Common myeloid progenitor, CD34-positive (primary cell): Measurements from ENCODE around the gene DTD1. TPM values are rescaled to one million over a fixed set of nuclear protein-coding genes. Genes with fewer than 3 reads are reported as not detected.

Experiments
- CTCF ChIA-PET: fragments of 350-600 bp; sonication (Branson Sonifier 250); formaldehyde crosslinking; loops from one replicate; lab custom pipeline; 2021; ENCODE audit warnings: antibody characterized with exemption; lab: Charles Lee
- POLR2A ChIA-PET: fragments of 350-600 bp; sonication (Branson Sonifier 250); formaldehyde crosslinking; loops from one replicate; lab custom pipeline; 2021; ENCODE audit warnings: antibody characterized with exemption; lab: Charles Lee
- DNase-seq, 3 donors: peaks; one replicate each; pipeline versions ENCODE4 v3.0.0 to v3.0.0-alpha.2; 2013
- H3K27ac ChIP-seq, 2 experiments: 1 replicate in 1 of 2; 2 replicates in 1 of 2; pipeline ENCODE4 v1.7.0; 2013; ENCODE audit warnings: inconsistent platforms in 2 of 2, low read length in 2 of 2, mild to moderate bottlenecking in 2 of 2, low read depth in 1 of 2, moderate library complexity in 1 of 2; ENCODE audit not compliant: severe bottlenecking in 2 of 2, insufficient read depth in 1 of 2, poor library complexity in 1 of 2
- H3K27me3 ChIP-seq, 5 experiments: replicated peaks in 2 of 5; 1 replicate in 3 of 5; 2 replicates in 2 of 5; pipeline versions ENCODE4 v1.6.1 to v1.7.0; 2013; ENCODE audit warnings: low read length in 4 of 5, mild to moderate bottlenecking in 2 of 5, moderate library complexity in 2 of 5, inconsistent platforms in 1 of 5; ENCODE audit not compliant: insufficient read depth in 5 of 5, control insufficient read depth in 4 of 5
- H3K36me3 ChIP-seq, 4 experiments: 1 replicate in 2 of 4; 2 replicates in 2 of 4; pipeline versions ENCODE4 v1.6.1 to v1.7.0; 2013; ENCODE audit warnings: low read length in 3 of 4, control low read depth in 1 of 4, mild to moderate bottlenecking in 1 of 4; ENCODE audit not compliant: control insufficient read depth in 4 of 4, insufficient read depth in 4 of 4
- H3K4me1 ChIP-seq, 4 experiments: 1 replicate in 3 of 4; 2 replicates in 1 of 4; pipeline versions ENCODE4 v1.6.1 to v1.7.1; 2013; ENCODE audit warnings: low read length in 3 of 4, mild to moderate bottlenecking in 3 of 4, control low read depth in 1 of 4, inconsistent platforms in 1 of 4, moderate library complexity in 1 of 4; ENCODE audit not compliant: control insufficient read depth in 4 of 4, insufficient read depth in 4 of 4; ENCODE audit errors: control extremely low read depth in 1 of 4
- H3K4me3 ChIP-seq, 7 experiments: 1 replicate in 4 of 7; 2 replicates in 3 of 7; pipeline versions ENCODE4 v1.5.1 to v1.7.0; 2013; ENCODE audit warnings: mild to moderate bottlenecking in 7 of 7, low read length in 6 of 7, moderate library complexity in 6 of 7, inconsistent platforms in 2 of 7, low read depth in 2 of 7, control low read depth in 1 of 7; ENCODE audit not compliant: insufficient read depth in 4 of 7, control insufficient read depth in 1 of 7; ENCODE audit errors: extremely low read depth in 1 of 7
- H3K9me3 ChIP-seq, 5 experiments: 1 replicate in 4 of 5; 2 replicates in 1 of 5; pipeline versions ENCODE4 v1.6.1 to v1.7.1; 2013; ENCODE audit warnings: low read length in 4 of 5, mild to moderate bottlenecking in 2 of 5, inconsistent platforms in 1 of 5, low read depth in 1 of 5, moderate library complexity in 1 of 5; ENCODE audit not compliant: control insufficient read depth in 4 of 5, insufficient read depth in 2 of 5; ENCODE audit errors: control extremely low read depth in 1 of 5
- WGBS: methylation state at CpG from one replicate; pipeline ENCODE4 v1.1.5; 2013; ENCODE audit not compliant: insufficient coverage; 5-methylcytosine and 5-hydroxymethylcytosine counted together
- polyA plus RNA-seq: library from polyadenylated mRNA; unstranded; fragments of 120-200 nt; gene quantifications from one replicate; pipeline ENCODE4 v1.2.1, GENCODE V29; 2013

DTD1 gene, protein sequence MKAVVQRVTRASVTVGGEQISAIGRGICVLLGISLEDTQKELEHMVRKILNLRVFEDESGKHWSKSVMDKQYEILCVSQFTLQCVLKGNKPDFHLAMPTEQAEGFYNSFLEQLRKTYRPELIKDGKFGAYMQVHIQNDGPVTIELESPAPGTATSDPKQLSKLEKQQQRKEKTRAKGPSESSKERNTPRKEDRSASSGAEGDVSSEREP
- polyA plus RNA-seq: 49.2 TPM

DNA sequence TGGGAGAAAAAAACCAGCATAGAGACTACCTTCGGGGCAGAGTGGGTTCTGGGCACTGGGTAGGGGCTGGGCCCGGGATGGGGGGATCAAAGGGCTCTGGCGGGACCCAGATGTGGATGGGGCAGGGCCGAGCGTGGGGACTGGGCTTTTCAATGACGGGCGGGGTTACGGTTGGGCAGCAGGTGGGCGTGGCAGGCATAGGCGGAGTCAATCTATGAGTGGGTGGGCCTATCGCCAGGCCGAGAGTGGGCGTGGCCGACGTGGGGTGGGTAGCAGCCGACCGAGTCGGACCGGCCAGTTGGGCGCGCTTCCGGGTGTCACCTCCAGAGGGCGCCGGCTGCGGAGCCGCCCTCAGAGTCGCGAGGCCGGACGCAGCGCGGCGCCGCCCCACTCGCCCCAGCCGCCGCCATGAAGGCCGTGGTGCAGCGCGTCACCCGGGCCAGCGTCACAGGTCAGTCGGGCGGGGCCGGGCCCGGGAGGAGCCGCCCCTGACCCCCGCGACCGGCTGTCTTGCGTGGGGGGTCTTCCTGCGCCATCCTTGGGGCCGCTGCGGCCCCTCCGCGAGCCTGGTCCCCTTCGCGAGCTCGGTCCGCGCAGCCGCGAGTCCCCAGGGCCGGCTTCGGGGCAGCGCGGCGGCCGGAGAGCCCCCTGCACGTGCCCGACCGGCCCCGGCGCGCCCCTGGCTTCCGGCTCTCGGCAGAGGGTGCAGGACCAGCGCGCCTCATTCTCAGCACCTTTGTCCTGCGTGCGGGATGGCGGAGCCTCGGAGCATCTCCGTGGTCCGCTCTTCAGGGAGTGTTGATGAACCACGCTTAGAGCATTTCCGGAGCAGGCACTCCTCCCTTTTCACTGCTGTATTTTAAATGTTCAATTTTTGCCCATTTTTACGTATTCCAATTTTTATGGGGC lies at the start of gene DTD1:
DTD1 (plus strand) TSS at position 390 of the 909 bp plus-strand sequence; CDS start at position 409, 19 bp downstream.
- ChIA-PET POLR2A (interaction anchor here (0.6 kb wide), 1 partner anchor 1464 kb away, joined by 4 read pairs; the partner anchor contains the start of gene CRNKL1), CTCF (no interaction called here)
- no peaks in the 10 kb centered on the region for H3K27me3 ChIP-seq
- H3K36me3 ChIP-seq: no peaks in the 10 kb centered on the region
- H3K9me3 ChIP-seq: no peaks in the 10 kb centered on the region
- H3K4me1 ChIP-seq: peaks cover 7 to 32% (median 20%) of the 10 kb centered on the region in 4 experiments
- under 1% methylated on average over 81 of the region's 88 CpGs for WGBS
- H3K4me3 ChIP-seq: peak within 1 kb of the TSS; percentile 77 to 95 (median 83)
- DNase-seq: peak; percentile 84 to 89 (median 89)
- H3K27ac ChIP-seq: peak within 1 kb of the TSS; percentile 54 to 77

DNA sequence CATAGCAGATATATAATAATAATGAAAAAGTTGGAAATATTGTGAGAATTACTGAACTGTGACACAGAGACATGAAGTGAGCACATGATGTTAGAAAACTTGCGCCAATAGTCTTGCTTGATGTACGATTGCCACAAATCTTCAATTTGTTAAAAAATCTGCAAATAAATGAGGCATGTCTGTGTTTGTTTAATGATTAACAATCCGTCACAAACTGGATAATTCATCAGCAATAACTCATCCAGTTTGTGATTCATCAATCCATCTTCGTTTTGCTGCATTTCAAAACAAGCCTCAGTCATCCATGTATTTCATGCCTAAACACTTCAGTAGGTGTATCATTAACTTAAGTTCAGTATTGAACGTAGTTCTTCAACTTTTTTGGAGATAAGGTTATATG lies 46.1 kb upstream of the DTD1 start:
- 93% methylated on average over 3 of the region's 5 CpGs for WGBS
- ChIA-PET CTCF (no interaction called here), POLR2A (no interaction called here)
- H3K36me3 ChIP-seq: peaks cover 19 to 66% (median 40%) of the 10 kb centered on the region in 4 experiments
- H3K27ac ChIP-seq: no peak overlapping the region
- H3K9me3 ChIP-seq: peaks cover 0 to 3% (median 0%) of the 10 kb centered on the region in 5 experiments
- H3K4me3 ChIP-seq: no peak overlapping the region
- H3K4me1 ChIP-seq: no peaks in the 10 kb centered on the region
- H3K27me3 ChIP-seq: no peaks in the 10 kb centered on the region
- no peak for DNase-seq

DNA sequence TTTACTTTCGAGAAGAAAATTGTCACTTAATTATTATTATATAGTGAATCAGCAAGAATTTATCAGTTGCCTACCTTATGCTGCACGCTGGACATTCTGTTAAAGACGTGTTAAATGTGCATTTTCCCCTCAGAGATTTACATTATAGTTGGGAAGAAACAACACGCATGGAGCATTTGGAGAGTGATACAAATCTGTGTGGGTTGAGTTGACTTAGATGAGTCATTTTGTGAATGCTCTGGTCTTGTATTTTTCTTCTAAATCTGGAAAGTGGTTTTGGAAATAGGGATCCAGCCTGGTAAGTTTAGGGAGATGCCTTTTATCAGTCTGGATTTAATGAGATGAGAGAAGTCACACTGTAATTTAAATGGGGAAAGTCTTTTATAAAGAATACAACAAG lies 44.6 kb upstream of the DTD1 start:
- POLR2A ChIA-PET: no interaction called here
- CTCF ChIA-PET: no interaction called here
- no peak overlapping the region for H3K4me3 ChIP-seq
- H3K27me3 ChIP-seq: no peaks in the 10 kb centered on the region
- WGBS: 80% methylated on average over 3 of the region's 4 CpGs
- no peak overlapping the region for H3K27ac ChIP-seq
- no peak for DNase-seq
- peaks cover 17 to 67% (median 44%) of the 10 kb centered on the region in 4 experiments for H3K36me3 ChIP-seq
- H3K9me3 ChIP-seq: no peaks in the 10 kb centered on the region
- no peaks in the 10 kb centered on the region for H3K4me1 ChIP-seq

DNA sequence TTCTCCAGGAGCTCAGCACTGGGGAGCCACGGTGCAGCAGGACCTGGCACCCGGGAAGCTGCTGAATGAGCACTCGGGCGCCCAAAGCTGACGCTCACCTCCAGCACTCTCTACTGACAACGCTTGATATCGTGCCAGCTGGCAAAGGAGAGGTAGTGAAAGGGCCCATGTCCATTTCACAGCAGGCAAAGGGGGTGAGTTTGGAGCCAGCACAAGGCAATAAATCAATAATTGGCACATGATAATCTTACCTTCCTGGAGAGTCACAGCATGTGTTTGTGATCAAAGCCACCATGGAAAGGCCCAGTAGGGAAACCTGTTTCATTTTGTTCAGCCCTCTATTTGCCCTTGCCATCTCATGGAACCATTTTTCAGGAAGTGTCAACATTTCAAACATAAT lies 43.9 kb upstream of the DTD1 start:
- Histone ChIP-seq H3K9me3 (no peaks in the 10 kb centered on the region), H3K36me3 (peaks cover 18 to 73% (median 48%) of the 10 kb centered on the region in 4 experiments), H3K27me3 (no peaks in the 10 kb centered on the region), H3K27ac (no peak overlapping the region), H3K4me1 (no peaks in the 10 kb centered on the region), H3K4me3 (no peak overlapping the region)
- WGBS: 100% methylated on average over 5 of the region's 7 CpGs
- no peak for DNase-seq
- ChIA-PET POLR2A (no interaction called here), CTCF (no interaction called here)

DNA sequence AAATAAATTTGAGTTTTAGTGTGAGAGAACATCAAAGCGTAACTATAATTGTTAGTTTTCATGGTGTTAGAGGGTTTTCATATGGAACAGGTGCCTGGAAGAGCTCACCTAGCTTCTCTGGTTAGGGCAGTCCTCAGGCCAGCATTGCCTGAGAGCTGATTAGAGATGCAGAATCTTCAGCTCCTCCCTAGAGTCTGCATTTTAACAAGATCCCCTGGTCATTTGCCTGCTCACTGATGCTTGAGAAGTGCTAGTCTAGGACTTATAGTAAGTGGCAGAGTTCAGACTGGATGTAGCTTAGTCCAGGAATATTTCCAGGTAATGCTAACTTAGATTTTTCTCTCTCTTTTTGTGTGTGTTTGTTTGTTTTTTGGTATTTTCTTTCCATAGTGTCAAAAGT lies 42.3 kb upstream of the DTD1 start:
- no peak overlapping the region for H3K4me3 ChIP-seq
- H3K4me1 ChIP-seq: no peaks in the 10 kb centered on the region
- 100% methylated on average over 1 of the region's 1 CpG for WGBS
- ChIA-PET POLR2A (no interaction called here), CTCF (no interaction called here)
- no peaks in the 10 kb centered on the region for H3K9me3 ChIP-seq
- DNase-seq: no peak
- no peak overlapping the region for H3K27ac ChIP-seq
- peaks cover 18 to 69% (median 44%) of the 10 kb centered on the region in 4 experiments for H3K36me3 ChIP-seq
- H3K27me3 ChIP-seq: no peaks in the 10 kb centered on the region

DNA sequence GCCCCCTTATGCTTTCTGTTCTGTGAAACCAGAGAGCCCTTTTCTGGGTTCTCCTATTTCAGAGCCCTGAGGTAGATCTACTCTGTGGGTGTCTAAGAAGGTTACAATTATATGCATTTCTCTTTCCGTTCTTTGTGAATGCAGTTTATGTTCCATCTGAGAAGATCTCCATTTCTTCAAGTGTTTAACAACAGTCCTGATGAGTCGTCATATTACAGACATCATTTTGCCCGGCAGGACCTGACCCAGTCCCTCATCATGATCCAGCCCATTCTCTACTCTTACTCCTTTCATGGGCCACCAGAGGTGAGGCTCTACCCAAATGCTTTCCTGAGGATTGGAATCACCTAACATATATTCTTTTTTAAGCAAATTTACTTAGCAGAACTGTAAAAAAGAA lies 39.4 kb upstream of the DTD1 start:
- peaks cover 13 to 71% (median 48%) of the 10 kb centered on the region in 4 experiments for H3K36me3 ChIP-seq
- no peaks in the 10 kb centered on the region for H3K27me3 ChIP-seq
- ChIA-PET POLR2A (interaction anchor here (0.7 kb wide), 1 partner anchor 1763 kb away, joined by 3 read pairs; no protein-coding TSS in a partner anchor), CTCF (no interaction called here)
- DNase-seq: no peak
- H3K4me3 ChIP-seq: no peak overlapping the region
- no peaks in the 10 kb centered on the region for H3K9me3 ChIP-seq
- H3K27ac ChIP-seq: no peak overlapping the region
- no peaks in the 10 kb centered on the region for H3K4me1 ChIP-seq
- 97% methylated on average over 3 of the region's 3 CpGs for whole genome bisulfite sequencing

DNA sequence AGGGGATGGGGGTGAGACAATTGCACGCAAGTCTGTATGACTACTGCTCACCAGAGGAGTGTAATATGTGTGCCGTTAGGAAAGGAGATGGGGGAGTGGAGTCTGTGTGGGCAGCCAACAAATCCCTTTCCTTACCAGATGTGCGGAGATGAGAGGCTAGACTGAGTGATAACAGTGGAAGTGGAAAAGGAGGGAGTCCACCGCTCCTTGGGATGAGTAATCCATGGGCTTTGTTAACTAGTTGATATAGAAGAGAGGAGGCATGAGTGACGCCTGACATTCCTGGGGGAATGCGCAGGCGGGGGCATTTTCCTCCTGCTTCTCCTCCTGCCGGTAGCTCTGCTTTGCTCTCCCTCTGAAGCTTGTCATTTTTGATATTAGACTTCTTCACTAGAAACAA lies 34.1 kb upstream of the DTD1 start:
- no peaks in the 10 kb centered on the region for H3K4me1 ChIP-seq
- no peak overlapping the region for H3K27ac ChIP-seq
- no peak overlapping the region for H3K4me3 ChIP-seq
- CTCF ChIA-PET: no interaction called here
- peaks cover 16 to 70% (median 42%) of the 10 kb centered on the region in 4 experiments for H3K36me3 ChIP-seq
- WGBS: 98% methylated on average over 6 of the region's 8 CpGs
- POLR2A ChIA-PET: no interaction called here
- H3K9me3 ChIP-seq: peaks cover 0 to 2% (median 0%) of the 10 kb centered on the region in 5 experiments
- no peaks in the 10 kb centered on the region for H3K27me3 ChIP-seq
- no peak for DNase-seq
